GM21576 (cell line): ENCODE data around the gene SLC22A9.

Source experiments
- ATAC-seq: cut with Tn5 transposase; IDR thresholded peaks from one replicate; pipeline ENCODE4 v1.9.1; 2021; ENCODE audit warnings: mild to moderate bottlenecking, moderate library complexity; ENCODE audit not compliant: unreplicated experiment

Gene SLC22A9

GRCh38 chr11:63443714-63444113 lies 74.1 kb downstream of the SLC22A9 start:
- ATAC-seq, result no peak

GRCh38 chr11:63444160-63444559 lies 74.6 kb downstream of the SLC22A9 start:
- ATAC-seq, result no peak

GRCh38 chr11:63445118-63445517 lies 75.5 kb downstream of the SLC22A9 start:
- no peak for ATAC-seq

GRCh38 chr11:63445720-63446119 lies 76.1 kb downstream of the SLC22A9 start:
- ATAC-seq, result no peak

GRCh38 chr11:63448646-63449045 lies 79.1 kb downstream of the SLC22A9 start:
- no peak for ATAC-seq

- no peak for ATAC-seq
These were observed 90.0 kb downstream of the SLC22A9 start for GRCh38 chr11:63459586-63459985.
